Measurements from ENCODE around the gene CCDC194. TPM values are rescaled to one million over a fixed set of nuclear protein-coding genes. Genes with fewer than 3 reads are reported as not detected.

CCDC194 gene
- polyA plus RNA-seq, 1 experiment, result not detected

DNA sequence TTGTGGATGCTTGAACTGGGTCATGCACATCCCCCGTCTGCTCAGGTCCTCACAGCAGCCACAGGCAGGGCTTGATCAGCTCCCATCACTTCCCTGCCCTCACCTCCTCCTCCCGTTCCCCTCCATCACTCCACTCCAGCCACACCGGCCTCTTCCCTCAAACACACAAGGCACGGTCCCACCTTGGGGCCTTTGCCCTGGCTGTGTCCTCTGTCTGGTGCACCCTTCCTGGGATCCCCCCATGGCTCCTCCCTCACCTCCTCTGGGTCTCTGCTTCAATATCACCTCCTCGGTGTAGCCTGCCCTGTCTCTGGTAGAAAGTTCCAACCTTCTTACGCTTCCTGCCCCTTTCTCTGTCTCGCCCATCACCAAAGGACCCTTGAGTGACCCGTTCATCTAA is 40.6 kb downstream of the CCDC194 start:
- TF ChIP-seq, protein P1, sequence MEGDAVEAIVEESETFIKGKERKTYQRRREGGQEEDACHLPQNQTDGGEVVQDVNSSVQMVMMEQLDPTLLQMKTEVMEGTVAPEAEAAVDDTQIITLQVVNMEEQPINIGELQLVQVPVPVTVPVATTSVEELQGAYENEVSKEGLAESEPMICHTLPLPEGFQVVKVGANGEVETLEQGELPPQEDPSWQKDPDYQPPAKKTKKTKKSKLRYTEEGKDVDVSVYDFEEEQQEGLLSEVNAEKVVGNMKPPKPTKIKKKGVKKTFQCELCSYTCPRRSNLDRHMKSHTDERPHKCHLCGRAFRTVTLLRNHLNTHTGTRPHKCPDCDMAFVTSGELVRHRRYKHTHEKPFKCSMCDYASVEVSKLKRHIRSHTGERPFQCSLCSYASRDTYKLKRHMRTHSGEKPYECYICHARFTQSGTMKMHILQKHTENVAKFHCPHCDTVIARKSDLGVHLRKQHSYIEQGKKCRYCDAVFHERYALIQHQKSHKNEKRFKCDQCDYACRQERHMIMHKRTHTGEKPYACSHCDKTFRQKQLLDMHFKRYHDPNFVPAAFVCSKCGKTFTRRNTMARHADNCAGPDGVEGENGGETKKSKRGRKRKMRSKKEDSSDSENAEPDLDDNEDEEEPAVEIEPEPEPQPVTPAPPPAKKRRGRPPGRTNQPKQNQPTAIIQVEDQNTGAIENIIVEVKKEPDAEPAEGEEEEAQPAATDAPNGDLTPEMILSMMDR (IDR thresholded peaks at IDR 0.05; ENCODE audit: low read depth, low read length), result no peak
- Histone ChIP-seq H3K27me3 (ENCODE audit: control insufficient read depth, insufficient read depth, low read length) (peaks cover 9% of the 10 kb centered on the region), H3K9me3 (ENCODE audit: control insufficient read depth, insufficient read depth, low read length) (no peaks in the 10 kb centered on the region; the same call in 1 of the 2 replicates), H3K4me3 (ENCODE audit: low read depth, low read length) (no peak overlapping the region), H3K27ac (ENCODE audit: low read depth, low read length) (no peak overlapping the region)
- DNase-seq (ENCODE audit: low read depth, low spot score), result no peak
- ChIA-PET POLR2A (no interaction called here), CTCF (no interaction called here)

DNA sequence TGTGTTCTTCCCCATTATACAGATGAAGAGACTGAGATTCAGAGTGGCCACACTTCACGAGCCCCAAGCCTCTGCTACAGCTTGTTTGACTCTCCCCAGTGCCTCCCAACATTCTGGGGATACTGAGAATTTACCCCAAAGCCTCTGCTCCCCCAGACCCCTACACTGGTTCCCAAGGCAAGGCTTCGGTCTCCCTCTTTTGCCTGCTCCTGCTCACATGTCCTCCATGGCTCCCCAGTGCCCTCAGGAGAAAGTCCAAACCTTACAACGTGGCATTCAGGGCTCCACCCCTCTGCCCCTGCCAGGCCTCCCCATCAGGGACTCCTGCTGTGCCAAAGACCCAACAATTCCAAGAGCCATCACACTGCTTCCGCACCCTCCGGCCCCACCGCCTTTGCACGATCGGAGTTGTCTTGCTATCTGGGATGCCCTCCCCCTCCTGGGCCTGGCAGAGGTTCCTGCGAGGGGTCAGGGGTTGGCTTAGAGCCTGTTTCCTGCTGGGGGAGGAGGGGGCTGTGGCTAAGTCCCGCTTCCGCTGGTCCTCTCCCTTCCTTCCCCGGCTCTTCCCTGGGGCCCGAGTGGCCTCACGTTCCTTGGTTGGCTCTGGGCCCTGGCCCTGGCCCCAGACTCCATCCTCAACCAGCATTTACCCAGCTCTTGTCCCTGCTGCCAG is 41.3 kb downstream of the CCDC194 start:
- no peak for DNase-seq (ENCODE audit: low read depth, low spot score)
- Histone ChIP-seq H3K9me3 (ENCODE audit: control insufficient read depth, insufficient read depth, low read length) (no peaks in the 10 kb centered on the region; the same call in 1 of the 2 replicates), H3K4me3 (ENCODE audit: low read depth, low read length) (no peak overlapping the region), H3K27me3 (ENCODE audit: control insufficient read depth, insufficient read depth, low read length) (peaks cover 8% of the 10 kb centered on the region), H3K27ac (ENCODE audit: low read depth, low read length) (no peak overlapping the region)
- TF ChIP-seq, protein P1 (IDR thresholded peaks at IDR 0.05; ENCODE audit: low read depth, low read length), result no peak
- ChIA-PET CTCF (no interaction called here), POLR2A (interaction anchor here (0.6 kb wide), 1 partner anchor 60 kb away, joined by 3 read pairs; no protein-coding TSS in a partner anchor)

DNA sequence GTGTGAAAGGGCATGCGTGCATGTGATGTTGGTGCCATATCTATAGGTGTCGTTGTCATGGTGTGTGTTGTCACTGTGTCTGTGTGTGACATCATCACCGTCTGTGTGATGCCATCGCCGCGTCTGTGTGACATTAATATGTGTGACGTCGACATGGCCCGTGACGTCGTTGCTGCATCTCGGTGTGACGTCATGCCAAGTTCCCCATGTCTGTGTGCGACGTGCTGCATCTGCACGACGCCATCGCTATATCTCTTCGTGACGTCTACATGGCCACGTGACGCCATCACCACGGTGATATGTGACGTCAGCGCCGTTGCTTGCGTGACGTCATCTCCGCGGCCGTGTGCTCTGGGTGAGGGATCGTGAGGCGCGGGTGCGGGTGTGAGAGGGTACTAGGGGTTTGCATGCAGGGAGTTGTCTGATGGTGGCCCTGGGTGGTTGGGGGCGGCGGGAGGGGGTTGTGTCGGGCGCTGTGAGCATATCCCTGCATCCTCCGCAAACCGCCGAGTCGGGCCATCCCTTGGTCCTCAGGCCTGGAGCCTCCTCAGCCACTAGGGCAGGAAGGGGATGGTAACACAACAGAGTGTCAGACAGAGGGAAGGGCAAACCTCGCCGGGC is 42.1 kb downstream of the CCDC194 start:
- no peak overlapping the region for H3K27ac ChIP-seq (ENCODE audit: low read depth, low read length)
- no peaks in the 10 kb centered on the region; the same call in 1 of the 2 replicates for H3K9me3 ChIP-seq (ENCODE audit: control insufficient read depth, insufficient read depth, low read length)
- POLR2A ChIA-PET, result no interaction called here
- DNase-seq (ENCODE audit: low read depth, low spot score), result no peak
- no peak overlapping the region for H3K4me3 ChIP-seq (ENCODE audit: low read depth, low read length)
- TF ChIP-seq, protein P1 (IDR thresholded peaks at IDR 0.05; ENCODE audit: low read depth, low read length), result no peak
- peaks cover 8% of the 10 kb centered on the region for H3K27me3 ChIP-seq (ENCODE audit: control insufficient read depth, insufficient read depth, low read length)
- CTCF ChIA-PET, result no interaction called here

DNA sequence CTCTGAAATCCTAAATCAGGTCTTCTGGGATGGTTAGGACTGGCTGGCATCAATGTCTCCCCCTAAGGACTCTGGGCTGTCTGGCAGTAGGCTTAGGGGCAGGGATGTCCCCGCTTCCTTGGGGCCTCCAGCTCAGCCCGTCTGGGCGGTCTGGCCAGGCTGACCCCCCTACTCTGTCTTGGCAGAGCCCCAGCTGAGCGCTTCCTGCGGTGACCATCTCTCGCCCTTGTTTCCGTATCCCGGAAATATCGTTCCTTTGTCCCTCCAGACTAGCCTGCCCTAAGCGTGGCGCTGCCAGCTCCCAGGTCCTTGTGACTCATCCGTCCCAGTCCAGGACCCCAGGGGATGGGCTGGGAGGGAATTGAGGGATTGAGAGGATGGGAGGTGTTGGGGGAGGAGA is 45.3 kb downstream of the CCDC194 start:
- CTCF ChIA-PET, result interaction anchor here (5.6 kb wide), 1 partner anchor 39 kb away, joined by 87 read pairs; no protein-coding TSS in a partner anchor
- no peak overlapping the region for H3K27ac ChIP-seq (ENCODE audit: low read depth, low read length)

More for the DNA sequence above, 45.3 kb downstream of the CCDC194 start:
- DNase-seq (ENCODE audit: low read depth, low spot score), result no peak
- POLR2A ChIA-PET, result no interaction called here
- Histone ChIP-seq H3K9me3 (ENCODE audit: control insufficient read depth, insufficient read depth, low read length) (no peaks in the 10 kb centered on the region; the same call in 1 of the 2 replicates), H3K27me3 (ENCODE audit: control insufficient read depth, insufficient read depth, low read length) (peaks cover 8% of the 10 kb centered on the region), H3K4me3 (ENCODE audit: low read depth, low read length) (peak overlapping the region; percentile 22; the same call in 1 of the 2 replicates)
- TF ChIP-seq, protein P1 (IDR thresholded peaks at IDR 0.05; ENCODE audit: low read depth, low read length), result no peak
